K562 (cell line): Measurements from ENCODE around the gene TRAPPC5. TPM values are rescaled to one million over a fixed set of nuclear protein-coding genes. Genes with fewer than 3 reads are reported as not detected.

Experiments
- ATF4 ChIP-seq: fragments of 450-650 bp; formaldehyde crosslinking; IDR thresholded peaks from 2 replicates; pipeline ENCODE4 v1.4.0; 2022; ENCODE audit warnings: mild to moderate bottlenecking, moderate library complexity
- BRF2 ChIP-seq: IDR thresholded peaks from 3 replicates; pipeline ENCODE4 v1.6.1; 2011; ENCODE audit warnings: borderline replicate concordance, mild to moderate bottlenecking; ENCODE audit not compliant: insufficient read length, insufficient read depth
- CHCHD3 ChIP-seq: fragments of 250-450 bp; sonication (Bioruptor Pico); IDR thresholded peaks from 2 replicates; pipeline ENCODE4 v2.1.2; 2022; ENCODE audit warnings: mild to moderate bottlenecking
- CHD2 ChIP-seq: IDR thresholded peaks from 2 replicates; pipeline ENCODE4 v1.6.1; 2011; ENCODE audit warnings: low read depth, low read length
- CXXC5 ChIP-seq: fragments of 250-450 bp; sonication (Bioruptor Pico); IDR thresholded peaks from 2 replicates; pipeline ENCODE4 v1.8.0; 2022; ENCODE audit warnings: inconsistent platforms, mild to moderate bottlenecking, moderate library complexity
- DMBX1 ChIP-seq: fragments of 250-450 bp; sonication (Bioruptor Pico); IDR thresholded peaks from 2 replicates; pipeline ENCODE4 v1.8.0; 2022; ENCODE audit warnings: inconsistent platforms, mild to moderate bottlenecking, moderate library complexity, borderline replicate concordance
- E2F8 ChIP-seq: fragments of 450-650 bp; IDR thresholded peaks from 2 replicates; pipeline ENCODE4 v1.7.1; 2018; ENCODE audit warnings: mild to moderate bottlenecking, low read depth; ENCODE audit not compliant: partially characterized antibody
- ETS2 ChIP-seq: IDR thresholded peaks from 2 replicates; pipeline ENCODE4 v1.6.1; 2016; ENCODE audit warnings: borderline replicate concordance, missing genetic modification characterization, mild to moderate bottlenecking, moderate library complexity, missing compliant biosample characterization; ENCODE audit not compliant: poor library complexity, severe bottlenecking
- EWSR1 ChIP-seq: fragments of 450-650 bp; IDR thresholded peaks from 2 replicates; pipeline ENCODE4 v1.6.1; 2018; ENCODE audit warnings: borderline replicate concordance, mild to moderate bottlenecking, low read depth, moderate library complexity; ENCODE audit not compliant: partially characterized antibody
- IFI16 ChIP-seq: fragments of 250-450 bp; sonication (Bioruptor Pico); IDR thresholded peaks from 2 replicates; pipeline ENCODE4 v2.1.2; 2022; ENCODE audit warnings: mild to moderate bottlenecking, inconsistent platforms
- MLX ChIP-seq, 2 experiments: fragments of 450-650 bp in 1 of 2; sonication (generic) in 1 of 2; formaldehyde crosslinking; conservative IDR thresholded peaks; 2 replicates each; pipeline versions ENCODE4 v1.4.0 to v1.8.1; 2020 to 2022; ENCODE audit warnings: mild to moderate bottlenecking in 1 of 2, missing genetic modification reagents in 1 of 2
- OTX1 ChIP-seq: fragments of 450-650 bp; formaldehyde crosslinking; IDR thresholded peaks from 2 replicates; pipeline ENCODE4 v1.4.0; 2022; ENCODE audit warnings: mild to moderate bottlenecking
- POLR2B ChIP-seq: fragments of 450-650 bp; IDR thresholded peaks from 2 replicates; pipeline ENCODE4 v1.6.1; 2018; ENCODE audit warnings: low read depth; ENCODE audit not compliant: partially characterized antibody
- SLC30A9 ChIP-seq: fragments of 250-450 bp; sonication (Bioruptor Pico); IDR thresholded peaks from 2 replicates; pipeline ENCODE4 v1.8.0; 2022; ENCODE audit warnings: mild to moderate bottlenecking, moderate library complexity
- SOX6 ChIP-seq: fragments of 450-650 bp; IDR thresholded peaks from 2 replicates; pipeline ENCODE4 v1.6.1; 2014; ENCODE audit warnings: mild to moderate bottlenecking
- SUPT5H ChIP-seq: fragments of 450-650 bp; IDR thresholded peaks from 2 replicates; pipeline ENCODE4 v1.6.1; 2016
- TCF7L2 ChIP-seq: fragments of 150-350 bp; IDR thresholded peaks from 2 replicates; pipeline ENCODE4 v1.6.1; 2016; ENCODE audit warnings: low read depth, mild to moderate bottlenecking, low read length, moderate library complexity
- THAP7 ChIP-seq: fragments of 250-450 bp; sonication (Bioruptor Pico); IDR thresholded peaks from 2 replicates; pipeline ENCODE4 v1.5.0; 2021
- XRCC3 ChIP-seq: fragments of 450-650 bp; IDR thresholded peaks from 2 replicates; pipeline ENCODE4 v1.6.1; 2017; ENCODE audit warnings: mild to moderate bottlenecking, moderate library complexity
- ZNF239 ChIP-seq: fragments of 250-450 bp; sonication (Bioruptor Pico); IDR thresholded peaks from 2 replicates; pipeline ENCODE4 v1.4.0; 2020; ENCODE audit warnings: mild to moderate bottlenecking
- ZNF445 ChIP-seq: fragments of 250-450 bp; sonication (Bioruptor Pico); IDR thresholded peaks from 2 replicates; pipeline ENCODE4 v1.4.0; 2020; ENCODE audit warnings: low read depth, mild to moderate bottlenecking, moderate library complexity
- ZNF589 ChIP-seq: fragments of 200-800 bp; sonication (Bioruptor generic); IDR thresholded peaks from 2 replicates; pipeline ENCODE4 v1.6.1; 2016; ENCODE audit warnings: low read depth, missing genetic modification characterization, missing compliant biosample characterization
- ZNF696 ChIP-seq: fragments of 250-450 bp; sonication (Bioruptor Pico); conservative IDR thresholded peaks from 2 replicates; pipeline ENCODE4 v1.4.0; 2020; ENCODE audit warnings: mild to moderate bottlenecking, moderate library complexity
- polyA plus RNA-seq, 8 experiments: library from polyadenylated mRNA; depleted of rRNA in 4 of 8; stranded (reverse) in 5 of 8; unstranded in 3 of 8; fragments of >200 nt; fragmentation: Nextera tagmentation in 2 of 8; fragmentation: Illumina TruSeq in 1 of 8; extraction: Ambion mirVana in 2 of 8; extraction: Trizol in 1 of 8; gene quantifications; 2 replicates each; pipeline versions ENCODE4 v1.2.1 to v1.2.3, GENCODE V29; 2011 to 2014; ENCODE audit warnings: inconsistent platforms in 1 of 8, missing spikeins in 1 of 8
- total RNA-seq, 7 experiments: library from RNA; depleted of rRNA in 6 of 7; stranded (reverse); fragments of >200 nt in 6 of 7; fragmentation: Illumina TruSeq in 2 of 7; extraction: Trizol in 2 of 7; gene quantifications; 2 replicates each; pipeline versions ENCODE4 v1.2.1 to v1.2.3, GENCODE V29; 2011 to 2021; ENCODE audit warnings: low replicate concordance in 1 of 7

TRAPPC5 gene
- total and polyA plus RNA-seq, 9 of the 15 experiments (the other 6 are each of a cell fraction or from before 2014, with no cell fraction given): 2.0 to 76.9 (median 29.3) TPM

- no peak for TF ChIP-seq E2F8
- no peak for TF ChIP-seq ETS2 (tag)
- TF ChIP-seq TCF7L2: no peak
- TF ChIP-seq THAP7 (CRISPR knock-in tag): no peak
- TF ChIP-seq IFI16: no peak
- TF ChIP-seq ZNF696: no peak
- no peak for TF ChIP-seq DMBX1
- no peak for TF ChIP-seq XRCC3
- TF ChIP-seq CHD2: no peak
- TF ChIP-seq POLR2B: peak; percentile 37
- no peak for TF ChIP-seq EWSR1
- TF ChIP-seq ZNF239 (CRISPR knock-in tag): no peak
- TF ChIP-seq ATF4 (CRISPR knock-in tag): no peak
- no peak for TF ChIP-seq CHCHD3 (CRISPR knock-in tag)
- TF ChIP-seq MLX (CRISPR knock-in tag; conservative IDR thresholded peaks at IDR 0.05): no peak; a peak in 1 of 4 replicates
- peak; percentile 70 for TF ChIP-seq CXXC5 (CRISPR knock-in tag)
- TF ChIP-seq SUPT5H: peak; percentile 62
- no peak for TF ChIP-seq SOX6
- TF ChIP-seq SLC30A9 (CRISPR knock-in tag): no peak
- no peak for TF ChIP-seq BRF2
- no peak for TF ChIP-seq ZNF445 (CRISPR knock-in tag)
- TF ChIP-seq ZNF589 (CRISPR knock-in tag): no peak
- TF ChIP-seq OTX1 (CRISPR knock-in tag): no peak
Observed at GRCh38 chr19:7680606-7681339, at the start of gene TRAPPC5 (continued).
